IMR-90 (cell line): ENCODE measurements around the gene FXN. TPM values are rescaled to one million over a fixed set of nuclear protein-coding genes. Genes with fewer than 3 reads are reported as not detected.
A peak's percentile ranks its signal among the peaks of the same experiment; 100 is the strongest.

Source experiments
- ATAC-seq: fragments of 200-7000 bp; cut with Tn5 transposase; 2 replicates; pipeline ENCODE4 v1.9.1; 2020; ENCODE audit warnings: low read depth, mild to moderate bottlenecking, moderate library complexity
- BruUV-seq: library from RNA; stranded (reverse); fragments of 400-500 nt; replicated peaks from 2 replicates; lab custom pipeline; 2021; lab: Mats Ljungman, UMichigan
- CTCF ChIA-PET: fragments of 300-600 bp; formaldehyde crosslinking; extraction: SDS; loops from one replicate; lab custom pipeline; 2021; ENCODE audit warnings: antibody characterized with exemption; lab: Yijun Ruan, JAX
- POLR2A ChIA-PET: fragments of 300-600 bp; sonication (Branson Sonifier 250); formaldehyde crosslinking; loops from one replicate; lab custom pipeline; 2022; ENCODE audit warnings: antibody characterized with exemption; ENCODE audit not compliant: unreplicated experiment; lab: Charles Lee
- DNase-seq: peaks from one replicate; pipeline ENCODE4 v3.0.0; 2013
- H2AFZ ChIP-seq: replicated peaks from 2 replicates; pipeline ENCODE3; 2013; ENCODE audit warnings: low read length, mild to moderate bottlenecking; ENCODE audit not compliant: poor library complexity
- H2AK5ac ChIP-seq: 2 replicates; pipeline ENCODE4 v1.6.1; 2013; ENCODE audit warnings: low read depth, low read length, inconsistent platforms
- H2AK9ac ChIP-seq: replicated peaks from 2 replicates; pipeline ENCODE3; 2013; ENCODE audit warnings: mild to moderate bottlenecking, low read depth, low read length, moderate library complexity; ENCODE audit not compliant: poor library complexity
- H2BK120ac ChIP-seq: 2 replicates; pipeline ENCODE4 v1.6.1; 2013; ENCODE audit warnings: low read depth, low read length, inconsistent platforms
- H2BK15ac ChIP-seq: 3 replicates; pipeline ENCODE4 v1.6.1; 2013; ENCODE audit warnings: low read depth, low read length, inconsistent platforms
- H2BK20ac ChIP-seq: 2 replicates; pipeline ENCODE4 v1.6.1; 2013; ENCODE audit warnings: low read depth, mild to moderate bottlenecking, inconsistent platforms, low read length, moderate library complexity
- H2BK5ac ChIP-seq: 2 replicates; pipeline ENCODE4 v1.6.1; 2013; ENCODE audit warnings: mild to moderate bottlenecking, low read depth, low read length, inconsistent platforms; ENCODE audit not compliant: poor library complexity, severe bottlenecking
- H3K14ac ChIP-seq: replicated peaks from 2 replicates; pipeline ENCODE4 v1.6.1; 2013; ENCODE audit warnings: low read depth, low read length, inconsistent platforms
- H3K18ac ChIP-seq: 2 replicates; pipeline ENCODE4 v1.6.1; 2013; ENCODE audit warnings: low read depth, low read length, control low read depth
- H3K23ac ChIP-seq: 2 replicates; pipeline ENCODE4 v1.6.1; 2013; ENCODE audit warnings: low read depth, low read length, inconsistent platforms
- H3K27ac ChIP-seq: 2 replicates; pipeline ENCODE4 v1.5.1; 2013; ENCODE audit warnings: mild to moderate bottlenecking, control low read depth, low read length; ENCODE audit not compliant: insufficient read depth
- H3K27me3 ChIP-seq: 2 replicates; pipeline ENCODE4 v1.6.1; 2013; ENCODE audit warnings: low read length; ENCODE audit not compliant: control insufficient read depth, insufficient read depth
- H3K36me3 ChIP-seq: 2 replicates; pipeline ENCODE4 v1.6.1; 2013; ENCODE audit warnings: low read length, mixed read lengths; ENCODE audit not compliant: control insufficient read depth, insufficient read depth
- H3K4ac ChIP-seq: 2 replicates; pipeline ENCODE4 v1.6.1; 2013; ENCODE audit warnings: low read depth, low read length, inconsistent platforms
- H3K4me1 ChIP-seq: 2 replicates; pipeline ENCODE4 v1.6.1; 2013; ENCODE audit warnings: low read length, mixed read lengths; ENCODE audit not compliant: control insufficient read depth, insufficient read depth
- H3K4me2 ChIP-seq: 2 replicates; pipeline ENCODE4 v1.6.1; 2013; ENCODE audit warnings: low read depth, mild to moderate bottlenecking, control low read depth, low read length, moderate library complexity
- H3K4me3 ChIP-seq: 2 replicates; pipeline ENCODE4 v1.5.1; 2013; ENCODE audit warnings: low read depth, mild to moderate bottlenecking, control low read depth, low read length, moderate library complexity; ENCODE audit not compliant: insufficient read depth
- H3K56ac ChIP-seq: 2 replicates; pipeline ENCODE4 v1.6.1; 2013; ENCODE audit warnings: low read length, inconsistent platforms; ENCODE audit not compliant: insufficient read depth; ENCODE audit errors: extremely low read depth
- H3K79me1 ChIP-seq, 2 experiments: 2 replicates each; pipeline ENCODE4 v1.6.1; 2013; ENCODE audit warnings: low read length in 2 of 2, inconsistent platforms in 1 of 2, low read depth in 1 of 2
- H3K9ac ChIP-seq: 2 replicates; pipeline ENCODE4 v1.6.1; 2013; ENCODE audit warnings: low read depth, low read length, control low read depth
- H3K9me1 ChIP-seq: 2 replicates; pipeline ENCODE4 v1.6.1; 2013; ENCODE audit warnings: low read length, inconsistent platforms; ENCODE audit not compliant: insufficient read depth
- H3K9me3 ChIP-seq: 2 replicates; pipeline ENCODE4 v1.6.1; 2013; ENCODE audit warnings: low read length; ENCODE audit not compliant: control insufficient read depth, insufficient read depth
- H4K20me1 ChIP-seq: 2 replicates; pipeline ENCODE4 v1.6.1; 2013; ENCODE audit warnings: low read length, inconsistent platforms; ENCODE audit not compliant: insufficient read depth
- H4K5ac ChIP-seq: 2 replicates; pipeline ENCODE4 v1.6.1; 2013; ENCODE audit warnings: mild to moderate bottlenecking, low read depth, low read length, control low read depth
- H4K8ac ChIP-seq, 2 experiments: 2 replicates each; pipeline ENCODE4 v1.6.1; 2013; ENCODE audit warnings: low read depth in 2 of 2, low read length in 2 of 2, control low read depth in 1 of 2, inconsistent platforms in 1 of 2
- H4K91ac ChIP-seq: 2 replicates; pipeline ENCODE4 v1.6.1; 2013; ENCODE audit warnings: low read depth, low read length, inconsistent platforms; ENCODE audit not compliant: insufficient read depth
- CEBPB ChIP-seq: IDR thresholded peaks from 2 replicates; pipeline ENCODE4 v1.6.1; 2012; ENCODE audit warnings: low read depth, low read length, improper control_type of control experiment
- CTCF ChIP-seq: conservative IDR thresholded peaks from 2 replicates; pipeline ENCODE4 v1.5.1; 2012; ENCODE audit warnings: mild to moderate bottlenecking, low read depth, low read length, improper control_type of control experiment
- ELK1 ChIP-seq: fragments of 150-350 bp; IDR thresholded peaks from 2 replicates; pipeline ENCODE4 v1.6.1; 2016; ENCODE audit warnings: low read depth, mild to moderate bottlenecking, low read length, moderate library complexity, borderline replicate concordance
- FOS ChIP-seq: fragments of 150-350 bp; IDR thresholded peaks from 2 replicates; pipeline ENCODE4 v1.6.1; 2016; ENCODE audit warnings: low read depth, low read length
- MAFK ChIP-seq: IDR thresholded peaks from 2 replicates; pipeline ENCODE4 v1.6.1; 2012; ENCODE audit warnings: low read depth, low read length, improper control_type of control experiment
- MAZ ChIP-seq: IDR thresholded peaks from 2 replicates; pipeline ENCODE4 v1.6.1; 2012; ENCODE audit warnings: low read depth, mild to moderate bottlenecking, low read length, improper control_type of control experiment, moderate library complexity, borderline replicate concordance
- MXI1 ChIP-seq: IDR thresholded peaks from 2 replicates; pipeline ENCODE4 v1.6.1; 2012; ENCODE audit warnings: low read depth, mild to moderate bottlenecking, low read length, moderate library complexity, borderline replicate concordance
- NFE2L2 ChIP-seq: fragments of 150-350 bp; IDR thresholded peaks from 2 replicates; pipeline ENCODE4 v1.6.1; 2016; ENCODE audit warnings: low read depth, mild to moderate bottlenecking, low read length
- SMC3 ChIP-seq: fragments of 150-350 bp; IDR thresholded peaks from 2 replicates; pipeline ENCODE4 v1.6.1; 2016; ENCODE audit warnings: low read depth, mild to moderate bottlenecking, antibody characterized with exemption, low read length, moderate library complexity
- WGBS, 2 experiments: methylation state at CpG; one replicate each; pipeline versions ENCODE4 v1.1.5 to v1.1.7; 2013; ENCODE audit warnings: missing lambda C conversion rate in 2 of 2; ENCODE audit not compliant: insufficient read length in 1 of 2; ENCODE audit errors: extremely low coverage in 2 of 2; 5-methylcytosine and 5-hydroxymethylcytosine counted together
- dilution Hi-C: fragments of 300-500 bp; cut with HindIII; formaldehyde crosslinking; loops from one replicate; pipeline ENCODE4 v1.14.3; 2018; ENCODE audit warnings: low sequenced_read_pairs; ENCODE audit not compliant: unreplicated experiment
- in situ Hi-C: fragments of 300-500 bp; cut with MboI; formaldehyde crosslinking; loops from 3 replicates; pipeline ENCODE4 v1.14.3; 2019; ENCODE audit warnings: low sequenced_read_pairs, inconsistent platforms, mixed read lengths
- intact Hi-C: fragments of 100-400 bp; cut with micrococcal nuclease; formaldehyde crosslinking; loops from 2 replicates; pipeline ENCODE4 v1.10.0; 2022
- polyA plus RNA-seq, 3 experiments: library from polyadenylated mRNA; depleted of rRNA; stranded (reverse); fragments of >200 nt; gene quantifications; 2 replicates each; pipeline ENCODE4 v1.2.3, GENCODE V29; 2012; ENCODE audit warnings: low replicate concordance in 1 of 3
- total RNA-seq: library from RNA; depleted of rRNA; stranded (reverse); fragments of >200 nt; gene quantifications from 2 replicates; pipeline ENCODE4 v1.2.3, GENCODE V29; 2012

Gene FXN
- total and polyA plus RNA-seq, 2 of the 4 experiments (the other 2 are of a cell fraction): 3.9 to 18.1 TPM

DNA sequence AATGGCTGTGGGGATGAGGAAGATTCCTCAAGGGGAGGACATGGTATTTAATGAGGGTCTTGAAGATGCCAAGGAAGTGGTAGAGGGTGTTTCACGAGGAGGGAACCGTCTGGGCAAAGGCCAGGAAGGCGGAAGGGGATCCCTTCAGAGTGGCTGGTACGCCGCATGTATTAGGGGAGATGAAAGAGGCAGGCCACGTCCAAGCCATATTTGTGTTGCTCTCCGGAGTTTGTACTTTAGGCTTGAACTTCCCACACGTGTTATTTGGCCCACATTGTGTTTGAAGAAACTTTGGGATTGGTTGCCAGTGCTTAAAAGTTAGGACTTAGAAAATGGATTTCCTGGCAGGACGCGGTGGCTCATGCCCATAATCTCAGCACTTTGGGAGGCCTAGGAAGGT lies 1.2 kb downstream of the FXN start:
- Histone ChIP-seq H3K9ac (peak overlapping the region; percentile 97), H2BK20ac (no peak overlapping the region), H3K79me1 (peaks cover 23 to 41% of the 10 kb centered on the region in 2 experiments), H4K5ac (peak overlapping the region; percentile 80), H2AK5ac (peak overlapping the region; percentile 11; the same call in 1 of the 2 replicates), H3K4me2 (peak overlapping the region; percentile 83), H2BK120ac (no peak overlapping the region), H3K9me1 (no peaks in the 10 kb centered on the region), H3K9me3 (no peaks in the 10 kb centered on the region), H4K8ac (peak overlapping the region; percentile 92 to 95; a peak in 3 of 4 replicates), H2BK5ac (no peak overlapping the region), H2AK9ac (peak overlapping the region; percentile 63), H3K4ac (peak overlapping the region; percentile 91; the same call in 1 of the 2 replicates), H3K27me3 (no peaks in the 10 kb centered on the region), H2BK15ac (no peak overlapping the region), H3K14ac (peak overlapping the region; percentile 98), H4K91ac (no peak overlapping the region), H3K27ac (no peak overlapping the region), H4K20me1 (no peaks in the 10 kb centered on the region), H3K23ac (peak overlapping the region; percentile 68; the same call in 1 of the 2 replicates), H3K18ac (no peak overlapping the region), H3K36me3 (no peaks in the 10 kb centered on the region), H3K4me1 (peaks cover 2% of the 10 kb centered on the region; the same call in 1 of the 2 replicates), H3K4me3 (peak overlapping the region; percentile 87; the same call in 1 of the 2 replicates), H3K56ac (0 out of 2 replicates have a peak overlapping the region, but pooled peaks have one; percentile 86), H2AFZ (peak overlapping the region; percentile 77)
- WGBS, 2 experiments: no CpG with 5 or more reads among the region's 10 CpGs
- ATAC-seq (no peak), DNase-seq (no peak)
- intact Hi-C loops: loop anchor here (5.0 kb wide), 2 partner anchors 86 to 156 kb away; no protein-coding TSS in a partner anchor
- in situ Hi-C loops: no loop called here
- no TSS peak for BruUV-seq
- dilution Hi-C loops: no loop called here
- TF ChIP-seq CTCF: no peak
- TF ChIP-seq ELK1: no peak
- TF ChIP-seq FOS: no peak
- TF ChIP-seq MAFK: no peak
- no peak for TF ChIP-seq NFE2L2
- no peak for TF ChIP-seq SMC3
- TF ChIP-seq MAZ: no peak
- no peak for TF ChIP-seq MXI1
- TF ChIP-seq CEBPB: no peak
- ChIA-PET CTCF (interaction anchor here (1.1 to 1.9 kb wide), 3 partner anchors 11 to 156 kb away, joined by 4 to 12 read pairs (median 4); no protein-coding TSS in a partner anchor), POLR2A (no interaction called here)
